K562 (cell line): ENCODE data around the gene KIF3A. TPM values are rescaled to one million over a fixed set of nuclear protein-coding genes. Genes with fewer than 3 reads are reported as not detected.

Source experiments
- DPF2 ChIP-seq: fragments of 450-650 bp; IDR thresholded peaks from 2 replicates; pipeline ENCODE4 v1.6.1; 2016
- ERF ChIP-seq: fragments of 450-650 bp; formaldehyde crosslinking; IDR thresholded peaks from 2 replicates; pipeline ENCODE4 v1.4.0; 2020; ENCODE audit warnings: mild to moderate bottlenecking, mixed read lengths
- KLF6 ChIP-seq: fragments of 250-450 bp; sonication (Bioruptor Pico); IDR thresholded peaks from 2 replicates; pipeline ENCODE4 v1.4.0; 2020; ENCODE audit warnings: mild to moderate bottlenecking, moderate library complexity, borderline replicate concordance
- NFRKB ChIP-seq: fragments of 450-650 bp; IDR thresholded peaks from 2 replicates; pipeline ENCODE4 v1.6.1; 2016; ENCODE audit warnings: low read depth
- REST ChIP-seq, 2 experiments: fragments of 450-650 bp; formaldehyde crosslinking in 1 of 2; IDR thresholded peaks; 2 replicates each; pipeline versions ENCODE4 v1.4.0 to v1.6.1; 2014 to 2020; ENCODE audit warnings: mild to moderate bottlenecking in 2 of 2, borderline replicate concordance in 1 of 2, low read depth in 1 of 2
- SP1 ChIP-seq: sonication (generic); formaldehyde crosslinking; IDR thresholded peaks from 2 replicates; pipeline ENCODE4 v1.8.1; 2022; ENCODE audit warnings: mild to moderate bottlenecking, missing genetic modification reagents
- TEAD4 ChIP-seq, 2 experiments: sonication (generic) in 1 of 2; formaldehyde crosslinking in 1 of 2; IDR thresholded peaks; 2 replicates each; pipeline versions ENCODE4 v1.6.1 to v1.8.0; 2012 to 2022; ENCODE audit warnings: borderline replicate concordance in 1 of 2, inconsistent platforms in 1 of 2, low read length in 1 of 2, mild to moderate bottlenecking in 1 of 2, missing genetic modification reagents in 1 of 2
- ZNF140 ChIP-seq: fragments of 250-450 bp; sonication (Bioruptor Pico); IDR thresholded peaks from 2 replicates; pipeline ENCODE4 v1.8.0; 2021; ENCODE audit warnings: moderate library complexity, mild to moderate bottlenecking, inconsistent platforms
- polyA plus RNA-seq, 8 experiments: library from polyadenylated mRNA; depleted of rRNA in 4 of 8; stranded (reverse) in 5 of 8; unstranded in 3 of 8; fragments of >200 nt; fragmentation: Nextera tagmentation in 2 of 8; fragmentation: Illumina TruSeq in 1 of 8; extraction: Ambion mirVana in 2 of 8; extraction: Trizol in 1 of 8; gene quantifications; 2 replicates each; pipeline versions ENCODE4 v1.2.1 to v1.2.3, GENCODE V29; 2011 to 2014; ENCODE audit warnings: inconsistent platforms in 1 of 8, missing spikeins in 1 of 8
- total RNA-seq, 7 experiments: library from RNA; depleted of rRNA in 6 of 7; stranded (reverse); fragments of >200 nt in 6 of 7; fragmentation: Illumina TruSeq in 2 of 7; extraction: Trizol in 2 of 7; gene quantifications; 2 replicates each; pipeline versions ENCODE4 v1.2.1 to v1.2.3, GENCODE V29; 2011 to 2021; ENCODE audit warnings: low replicate concordance in 1 of 7
- TF ChIP-seq, protein P1 (sequence below), 2 experiments: fragments of 450-650 bp; IDR thresholded peaks; 2 replicates each; pipeline ENCODE4 v1.6.1; 2016
- TF ChIP-seq, protein P2 (sequence below): fragments of 450-650 bp; formaldehyde crosslinking; conservative IDR thresholded peaks from 2 replicates; pipeline ENCODE4 v1.4.0; 2022; ENCODE audit warnings: mild to moderate bottlenecking, missing genetic modification characterization
- TF ChIP-seq, protein P3 (sequence below): sonication (generic); formaldehyde crosslinking; IDR thresholded peaks from 2 replicates; pipeline ENCODE4 v1.8.0; 2023; ENCODE audit warnings: missing genetic modification reagents, mild to moderate bottlenecking, borderline replicate concordance

Gene KIF3A
- total and polyA plus RNA-seq, 9 of the 15 experiments (the other 6 are each of a cell fraction or from before 2014, with no cell fraction given), result 1.5 to 7.8 (median 6.0) TPM

GRCh38 chr5:132684491-132684890 is 52.9 kb downstream of the KIF3A start (continued):
- TF ChIP-seq TEAD4 (IDR thresholded peaks at IDR 0.05; ENCODE audit: low read length) (peak; percentile 77), TEAD4 (CRISPR knock-in tag; IDR thresholded peaks at IDR 0.05; ENCODE audit: borderline replicate concordance) (no peak), ERF (CRISPR knock-in tag) (no peak), SP1 (CRISPR knock-in tag) (no peak), KLF6 (CRISPR knock-in tag) (no peak), ZNF140 (CRISPR knock-in tag) (no peak), REST (IDR thresholded peaks at IDR 0.05; ENCODE audit: borderline replicate concordance) (no peak), REST (CRISPR knock-in tag; IDR thresholded peaks at IDR 0.05; ENCODE audit: low read depth) (no peak), DPF2 (peak; percentile 87), NFRKB (no peak)
- TF ChIP-seq, protein P1, sequence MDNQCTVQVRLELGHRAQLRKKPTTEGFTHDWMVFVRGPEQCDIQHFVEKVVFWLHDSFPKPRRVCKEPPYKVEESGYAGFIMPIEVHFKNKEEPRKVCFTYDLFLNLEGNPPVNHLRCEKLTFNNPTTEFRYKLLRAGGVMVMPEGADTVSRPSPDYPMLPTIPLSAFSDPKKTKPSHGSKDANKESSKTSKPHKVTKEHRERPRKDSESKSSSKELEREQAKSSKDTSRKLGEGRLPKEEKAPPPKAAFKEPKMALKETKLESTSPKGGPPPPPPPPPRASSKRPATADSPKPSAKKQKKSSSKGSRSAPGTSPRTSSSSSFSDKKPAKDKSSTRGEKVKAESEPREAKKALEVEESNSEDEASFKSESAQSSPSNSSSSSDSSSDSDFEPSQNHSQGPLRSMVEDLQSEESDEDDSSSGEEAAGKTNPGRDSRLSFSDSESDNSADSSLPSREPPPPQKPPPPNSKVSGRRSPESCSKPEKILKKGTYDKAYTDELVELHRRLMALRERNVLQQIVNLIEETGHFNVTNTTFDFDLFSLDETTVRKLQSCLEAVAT (IDR thresholded peaks at IDR 0.05), result no peak
- TF ChIP-seq, protein P2, sequence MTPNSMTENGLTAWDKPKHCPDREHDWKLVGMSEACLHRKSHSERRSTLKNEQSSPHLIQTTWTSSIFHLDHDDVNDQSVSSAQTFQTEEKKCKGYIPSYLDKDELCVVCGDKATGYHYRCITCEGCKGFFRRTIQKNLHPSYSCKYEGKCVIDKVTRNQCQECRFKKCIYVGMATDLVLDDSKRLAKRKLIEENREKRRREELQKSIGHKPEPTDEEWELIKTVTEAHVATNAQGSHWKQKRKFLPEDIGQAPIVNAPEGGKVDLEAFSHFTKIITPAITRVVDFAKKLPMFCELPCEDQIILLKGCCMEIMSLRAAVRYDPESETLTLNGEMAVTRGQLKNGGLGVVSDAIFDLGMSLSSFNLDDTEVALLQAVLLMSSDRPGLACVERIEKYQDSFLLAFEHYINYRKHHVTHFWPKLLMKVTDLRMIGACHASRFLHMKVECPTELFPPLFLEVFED (CRISPR knock-in tag), result no peak
- TF ChIP-seq, protein P3, sequence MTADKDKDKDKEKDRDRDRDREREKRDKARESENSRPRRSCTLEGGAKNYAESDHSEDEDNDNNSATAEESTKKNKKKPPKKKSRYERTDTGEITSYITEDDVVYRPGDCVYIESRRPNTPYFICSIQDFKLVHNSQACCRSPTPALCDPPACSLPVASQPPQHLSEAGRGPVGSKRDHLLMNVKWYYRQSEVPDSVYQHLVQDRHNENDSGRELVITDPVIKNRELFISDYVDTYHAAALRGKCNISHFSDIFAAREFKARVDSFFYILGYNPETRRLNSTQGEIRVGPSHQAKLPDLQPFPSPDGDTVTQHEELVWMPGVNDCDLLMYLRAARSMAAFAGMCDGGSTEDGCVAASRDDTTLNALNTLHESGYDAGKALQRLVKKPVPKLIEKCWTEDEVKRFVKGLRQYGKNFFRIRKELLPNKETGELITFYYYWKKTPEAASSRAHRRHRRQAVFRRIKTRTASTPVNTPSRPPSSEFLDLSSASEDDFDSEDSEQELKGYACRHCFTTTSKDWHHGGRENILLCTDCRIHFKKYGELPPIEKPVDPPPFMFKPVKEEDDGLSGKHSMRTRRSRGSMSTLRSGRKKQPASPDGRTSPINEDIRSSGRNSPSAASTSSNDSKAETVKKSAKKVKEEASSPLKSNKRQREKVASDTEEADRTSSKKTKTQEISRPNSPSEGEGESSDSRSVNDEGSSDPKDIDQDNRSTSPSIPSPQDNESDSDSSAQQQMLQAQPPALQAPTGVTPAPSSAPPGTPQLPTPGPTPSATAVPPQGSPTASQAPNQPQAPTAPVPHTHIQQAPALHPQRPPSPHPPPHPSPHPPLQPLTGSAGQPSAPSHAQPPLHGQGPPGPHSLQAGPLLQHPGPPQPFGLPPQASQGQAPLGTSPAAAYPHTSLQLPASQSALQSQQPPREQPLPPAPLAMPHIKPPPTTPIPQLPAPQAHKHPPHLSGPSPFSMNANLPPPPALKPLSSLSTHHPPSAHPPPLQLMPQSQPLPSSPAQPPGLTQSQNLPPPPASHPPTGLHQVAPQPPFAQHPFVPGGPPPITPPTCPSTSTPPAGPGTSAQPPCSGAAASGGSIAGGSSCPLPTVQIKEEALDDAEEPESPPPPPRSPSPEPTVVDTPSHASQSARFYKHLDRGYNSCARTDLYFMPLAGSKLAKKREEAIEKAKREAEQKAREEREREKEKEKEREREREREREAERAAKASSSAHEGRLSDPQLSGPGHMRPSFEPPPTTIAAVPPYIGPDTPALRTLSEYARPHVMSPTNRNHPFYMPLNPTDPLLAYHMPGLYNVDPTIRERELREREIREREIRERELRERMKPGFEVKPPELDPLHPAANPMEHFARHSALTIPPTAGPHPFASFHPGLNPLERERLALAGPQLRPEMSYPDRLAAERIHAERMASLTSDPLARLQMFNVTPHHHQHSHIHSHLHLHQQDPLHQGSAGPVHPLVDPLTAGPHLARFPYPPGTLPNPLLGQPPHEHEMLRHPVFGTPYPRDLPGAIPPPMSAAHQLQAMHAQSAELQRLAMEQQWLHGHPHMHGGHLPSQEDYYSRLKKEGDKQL (CRISPR knock-in tag), result no peak
